ENCODE data around the gene FGD2. TPM values are rescaled to one million over a fixed set of nuclear protein-coding genes. Genes with fewer than 3 reads are reported as not detected.

The FGD2 gene
- total RNA-seq, 1 experiment from 2014 or later, result not detected

DNA sequence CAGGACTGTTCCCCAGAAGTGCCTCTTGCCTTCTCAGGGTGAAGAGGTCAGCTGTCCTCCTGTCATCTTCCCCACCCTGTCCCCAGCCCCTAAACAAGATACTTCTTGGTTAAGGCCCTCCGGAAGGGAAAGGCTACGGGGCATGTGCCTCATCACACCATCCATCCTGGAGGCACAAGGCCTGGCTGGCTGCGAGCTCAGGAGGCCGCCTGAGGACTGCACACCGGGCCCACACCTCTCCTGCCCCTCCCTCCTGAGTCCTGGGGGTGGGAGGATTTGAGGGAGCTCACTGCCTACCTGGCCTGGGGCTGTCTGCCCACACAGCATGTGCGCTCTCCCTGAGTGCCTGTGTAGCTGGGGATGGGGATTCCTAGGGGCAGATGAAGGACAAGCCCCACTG is 41.1 kb upstream of the FGD2 start:
- Histone ChIP-seq H3K27ac (ENCODE audit: low read depth, low read length, poor library complexity, severe bottlenecking) (no peak overlapping the region), H3K9me3 (ENCODE audit: low read depth, low read length, poor library complexity, severe bottlenecking) (no peaks in the 10 kb centered on the region), H3K27me3 (replicated peaks; ENCODE audit: insufficient read depth, low read depth, low read length, poor library complexity) (no peaks in the 10 kb centered on the region), H3K4me1 (ENCODE audit: insufficient read depth, low read length, poor library complexity, severe bottlenecking) (no peaks in the 10 kb centered on the region), H3K4me3 (ENCODE audit: low read depth, low read length, poor library complexity, severe bottlenecking) (no peak overlapping the region), H3K36me3 (ENCODE audit: insufficient read depth, low read length, poor library complexity, severe bottlenecking) (peaks cover 24% of the 10 kb centered on the region)
- CTCF ChIA-PET, result no interaction called here
- intact Hi-C loops (cut with micrococcal nuclease; ENCODE audit: unreplicated experiment), result no loop called here
- POLR2A ChIA-PET (ENCODE audit: low non-redundant PET), result no interaction called here
- TF ChIP-seq, protein P1, sequence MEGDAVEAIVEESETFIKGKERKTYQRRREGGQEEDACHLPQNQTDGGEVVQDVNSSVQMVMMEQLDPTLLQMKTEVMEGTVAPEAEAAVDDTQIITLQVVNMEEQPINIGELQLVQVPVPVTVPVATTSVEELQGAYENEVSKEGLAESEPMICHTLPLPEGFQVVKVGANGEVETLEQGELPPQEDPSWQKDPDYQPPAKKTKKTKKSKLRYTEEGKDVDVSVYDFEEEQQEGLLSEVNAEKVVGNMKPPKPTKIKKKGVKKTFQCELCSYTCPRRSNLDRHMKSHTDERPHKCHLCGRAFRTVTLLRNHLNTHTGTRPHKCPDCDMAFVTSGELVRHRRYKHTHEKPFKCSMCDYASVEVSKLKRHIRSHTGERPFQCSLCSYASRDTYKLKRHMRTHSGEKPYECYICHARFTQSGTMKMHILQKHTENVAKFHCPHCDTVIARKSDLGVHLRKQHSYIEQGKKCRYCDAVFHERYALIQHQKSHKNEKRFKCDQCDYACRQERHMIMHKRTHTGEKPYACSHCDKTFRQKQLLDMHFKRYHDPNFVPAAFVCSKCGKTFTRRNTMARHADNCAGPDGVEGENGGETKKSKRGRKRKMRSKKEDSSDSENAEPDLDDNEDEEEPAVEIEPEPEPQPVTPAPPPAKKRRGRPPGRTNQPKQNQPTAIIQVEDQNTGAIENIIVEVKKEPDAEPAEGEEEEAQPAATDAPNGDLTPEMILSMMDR (conservative IDR thresholded peaks at IDR 0.05; ENCODE audit: low read depth, low read length), result no peak
- no peak for TF ChIP-seq EZH2 (IDR thresholded peaks at IDR 0.05; ENCODE audit: borderline replicate concordance, low read depth, low read length, poor library complexity, severe bottlenecking)
- BruUV-seq (replicated peaks), result no TSS peak
- DNase-seq (ENCODE audit: low spot score), result no peak

DNA sequence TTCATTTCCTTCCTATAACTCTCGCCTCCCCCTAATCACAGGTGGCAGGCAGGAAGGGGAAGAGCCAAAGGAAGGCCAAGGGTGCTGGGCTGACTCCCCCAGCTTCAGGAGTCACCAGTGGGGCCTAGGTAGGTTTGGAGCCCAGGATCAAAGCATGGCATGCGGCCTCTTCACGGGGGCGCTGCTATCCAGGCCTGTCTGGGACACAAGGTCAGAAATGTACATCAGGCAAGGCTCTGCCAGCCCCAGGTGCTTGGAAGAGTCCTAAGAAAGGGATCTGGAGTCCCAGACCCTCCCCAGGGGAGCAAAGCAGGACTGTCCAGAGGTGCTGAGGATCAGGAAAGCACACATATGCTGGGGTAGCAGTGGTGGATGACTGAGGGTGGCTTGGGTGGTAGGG is 40.5 kb upstream of the FGD2 start:
- no peaks in the 10 kb centered on the region for H3K9me3 ChIP-seq (ENCODE audit: low read depth, low read length, poor library complexity, severe bottlenecking)
- H3K27me3 ChIP-seq (replicated peaks; ENCODE audit: insufficient read depth, low read depth, low read length, poor library complexity), result no peaks in the 10 kb centered on the region
- CTCF ChIA-PET, result no interaction called here
- no peak for DNase-seq (ENCODE audit: low spot score)
- TF ChIP-seq EZH2 (IDR thresholded peaks at IDR 0.05; ENCODE audit: borderline replicate concordance, low read depth, low read length, poor library complexity, severe bottlenecking), result no peak
- TF ChIP-seq, protein P1 (conservative IDR thresholded peaks at IDR 0.05; ENCODE audit: low read depth, low read length), result no peak
- H3K4me1 ChIP-seq (ENCODE audit: insufficient read depth, low read length, poor library complexity, severe bottlenecking), result no peaks in the 10 kb centered on the region
- H3K4me3 ChIP-seq (ENCODE audit: low read depth, low read length, poor library complexity, severe bottlenecking), result no peak overlapping the region
- intact Hi-C loops (cut with micrococcal nuclease; ENCODE audit: unreplicated experiment), result no loop called here
- no peak overlapping the region for H3K27ac ChIP-seq (ENCODE audit: low read depth, low read length, poor library complexity, severe bottlenecking)
- H3K36me3 ChIP-seq (ENCODE audit: insufficient read depth, low read length, poor library complexity, severe bottlenecking), result peaks cover 30% of the 10 kb centered on the region
- no TSS peak for BruUV-seq (replicated peaks)
- POLR2A ChIA-PET (ENCODE audit: low non-redundant PET), result no interaction called here

DNA sequence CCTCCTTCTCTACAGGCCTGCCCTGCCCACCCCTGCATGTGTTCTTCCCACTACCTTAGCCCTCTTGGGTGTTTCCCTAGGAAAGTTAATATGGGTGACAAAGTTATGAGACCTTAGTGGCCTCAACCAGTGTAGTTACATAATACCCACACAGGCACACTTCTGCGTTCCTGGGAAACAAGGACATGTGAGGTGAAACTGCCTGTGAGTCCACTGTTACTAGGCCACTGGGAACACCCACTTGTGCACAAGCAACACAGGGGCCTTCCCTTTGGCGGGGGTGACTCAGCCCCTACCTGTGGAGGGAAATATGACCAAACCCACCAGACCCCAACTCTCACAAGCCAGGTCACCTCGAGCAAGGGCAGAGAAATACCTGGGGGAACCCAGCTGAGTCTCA is 38.2 kb upstream of the FGD2 start:
- Histone ChIP-seq H3K4me1 (ENCODE audit: insufficient read depth, low read length, poor library complexity, severe bottlenecking) (no peaks in the 10 kb centered on the region), H3K9me3 (ENCODE audit: low read depth, low read length, poor library complexity, severe bottlenecking) (no peaks in the 10 kb centered on the region), H3K4me3 (ENCODE audit: low read depth, low read length, poor library complexity, severe bottlenecking) (no peak overlapping the region), H3K27ac (ENCODE audit: low read depth, low read length, poor library complexity, severe bottlenecking) (no peak overlapping the region), H3K36me3 (ENCODE audit: insufficient read depth, low read length, poor library complexity, severe bottlenecking) (peaks cover 54% of the 10 kb centered on the region), H3K27me3 (replicated peaks; ENCODE audit: insufficient read depth, low read depth, low read length, poor library complexity) (no peaks in the 10 kb centered on the region)
- TF ChIP-seq EZH2 (IDR thresholded peaks at IDR 0.05; ENCODE audit: borderline replicate concordance, low read depth, low read length, poor library complexity, severe bottlenecking), result no peak
- TF ChIP-seq, protein P1 (conservative IDR thresholded peaks at IDR 0.05; ENCODE audit: low read depth, low read length), result no peak
- ChIA-PET POLR2A (ENCODE audit: low non-redundant PET) (no interaction called here), CTCF (no interaction called here)
- no TSS peak for BruUV-seq (replicated peaks)
- intact Hi-C loops (cut with micrococcal nuclease; ENCODE audit: unreplicated experiment), result no loop called here
- DNase-seq (ENCODE audit: low spot score), result no peak
